VCaP (cell line): ENCODE results near the gene SOX15.
A peak's percentile ranks its signal among the peaks of the same experiment; 100 is the strongest.
"Not testable (repeated sequence)": the region's sequence is repeated elsewhere in the genome, so short reads cannot be mapped to it uniquely, and the experiment has no call there.

Experiments used
- H3K27ac ChIP-seq: fragments of 450-650 bp; 2 replicates; pipeline ENCODE4 v1.5.1; 2017
- TF ChIP-seq, protein P1 (sequence below): fragments of 450-650 bp; conservative IDR thresholded peaks from 2 replicates; pipeline ENCODE4 v1.5.1; 2017; ENCODE audit warnings: mild to moderate bottlenecking, moderate library complexity

Gene SOX15

DNA sequence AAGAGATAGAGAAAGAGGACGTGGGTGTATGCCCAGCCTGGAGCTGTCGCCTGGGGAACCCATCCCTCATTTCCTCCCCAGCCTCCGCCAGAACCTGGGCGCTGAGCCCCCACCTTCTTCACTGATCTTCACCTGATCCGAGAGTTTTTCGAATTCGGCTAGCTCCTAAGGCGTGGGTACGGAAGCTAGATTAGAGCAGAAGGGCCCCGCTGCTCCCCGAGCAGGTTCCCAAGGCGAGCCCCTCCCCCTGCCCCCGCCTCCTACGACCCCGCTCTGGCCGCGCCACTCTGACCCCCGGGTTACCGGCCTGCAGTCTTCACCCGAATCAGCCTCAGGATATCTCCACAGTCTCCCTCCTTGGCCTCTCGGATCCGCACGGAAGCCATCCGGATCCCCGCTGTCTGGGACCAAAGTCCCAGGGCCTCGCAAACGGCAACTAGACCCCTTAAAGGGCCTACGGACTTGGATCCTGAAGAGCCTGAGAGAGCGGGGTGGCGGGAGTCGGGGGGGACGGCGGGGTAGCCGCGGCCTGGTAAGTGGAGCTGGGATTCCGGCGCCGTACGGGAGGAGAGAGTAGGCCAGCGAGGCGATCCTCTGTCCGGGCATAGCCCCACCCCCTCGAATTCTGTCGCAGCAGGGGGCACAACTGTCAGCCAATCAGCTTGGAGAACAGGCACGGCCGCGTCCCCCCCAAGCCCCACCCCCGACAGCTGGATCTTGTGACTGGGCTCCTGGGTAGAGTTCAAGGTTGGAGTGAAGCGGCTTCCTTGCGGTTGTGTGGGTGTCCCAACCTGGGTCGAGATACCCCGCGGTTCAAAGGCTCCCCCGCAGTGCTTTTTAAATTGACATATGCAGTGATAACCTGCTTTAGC is 37.6 kb upstream of the SOX15 start, which contains the start of gene SAT2:
Gene SAT2 (minus strand): TSS at position 572 of the 872 bp plus-strand sequence. CDS start 186 bp downstream, at position 386.
- TF ChIP-seq, protein P1, sequence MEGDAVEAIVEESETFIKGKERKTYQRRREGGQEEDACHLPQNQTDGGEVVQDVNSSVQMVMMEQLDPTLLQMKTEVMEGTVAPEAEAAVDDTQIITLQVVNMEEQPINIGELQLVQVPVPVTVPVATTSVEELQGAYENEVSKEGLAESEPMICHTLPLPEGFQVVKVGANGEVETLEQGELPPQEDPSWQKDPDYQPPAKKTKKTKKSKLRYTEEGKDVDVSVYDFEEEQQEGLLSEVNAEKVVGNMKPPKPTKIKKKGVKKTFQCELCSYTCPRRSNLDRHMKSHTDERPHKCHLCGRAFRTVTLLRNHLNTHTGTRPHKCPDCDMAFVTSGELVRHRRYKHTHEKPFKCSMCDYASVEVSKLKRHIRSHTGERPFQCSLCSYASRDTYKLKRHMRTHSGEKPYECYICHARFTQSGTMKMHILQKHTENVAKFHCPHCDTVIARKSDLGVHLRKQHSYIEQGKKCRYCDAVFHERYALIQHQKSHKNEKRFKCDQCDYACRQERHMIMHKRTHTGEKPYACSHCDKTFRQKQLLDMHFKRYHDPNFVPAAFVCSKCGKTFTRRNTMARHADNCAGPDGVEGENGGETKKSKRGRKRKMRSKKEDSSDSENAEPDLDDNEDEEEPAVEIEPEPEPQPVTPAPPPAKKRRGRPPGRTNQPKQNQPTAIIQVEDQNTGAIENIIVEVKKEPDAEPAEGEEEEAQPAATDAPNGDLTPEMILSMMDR = no peak
- peak within 1 kb of the TSS; percentile 83 for H3K27ac ChIP-seq

DNA sequence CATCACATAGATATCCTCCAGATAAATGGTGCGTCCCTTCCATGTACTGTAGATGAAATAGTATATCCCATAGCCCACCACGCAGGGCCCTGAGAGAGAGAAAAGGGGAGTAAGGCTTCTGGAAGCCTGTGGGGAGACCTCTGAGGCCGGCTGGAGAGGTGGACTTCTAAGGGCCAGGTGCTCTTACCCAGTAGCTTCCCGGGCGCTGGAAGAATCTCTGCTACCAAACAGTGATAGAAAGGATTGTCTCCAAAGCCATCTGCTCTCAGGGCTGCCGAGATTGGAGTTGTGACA is 37.0 kb upstream of the SOX15 start:
- H3K27ac ChIP-seq = peak overlapping the region; percentile 83
- TF ChIP-seq, protein P1 = no peak

DNA sequence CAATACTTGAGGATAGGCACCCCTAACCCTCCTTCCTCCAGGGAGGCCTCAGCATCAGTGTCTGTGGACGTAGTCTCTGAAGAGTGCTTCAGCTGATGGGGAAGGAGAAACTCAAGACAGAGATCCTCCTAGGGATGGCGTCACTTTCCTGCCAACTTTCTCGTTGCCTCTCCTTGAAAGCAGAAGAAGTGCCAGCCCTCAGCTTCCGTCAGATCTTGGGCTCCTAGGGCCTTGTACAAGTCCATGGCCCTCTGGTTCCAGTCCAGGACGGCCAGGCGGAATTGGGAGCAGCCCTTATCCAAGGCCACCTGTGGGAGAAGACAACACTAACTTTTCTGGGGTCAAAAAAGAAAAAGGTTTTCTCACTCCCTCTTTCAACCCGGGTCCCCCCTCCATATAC is 36.4 kb upstream of the SOX15 start:
- TF ChIP-seq, protein P1 = no peak

DNA sequence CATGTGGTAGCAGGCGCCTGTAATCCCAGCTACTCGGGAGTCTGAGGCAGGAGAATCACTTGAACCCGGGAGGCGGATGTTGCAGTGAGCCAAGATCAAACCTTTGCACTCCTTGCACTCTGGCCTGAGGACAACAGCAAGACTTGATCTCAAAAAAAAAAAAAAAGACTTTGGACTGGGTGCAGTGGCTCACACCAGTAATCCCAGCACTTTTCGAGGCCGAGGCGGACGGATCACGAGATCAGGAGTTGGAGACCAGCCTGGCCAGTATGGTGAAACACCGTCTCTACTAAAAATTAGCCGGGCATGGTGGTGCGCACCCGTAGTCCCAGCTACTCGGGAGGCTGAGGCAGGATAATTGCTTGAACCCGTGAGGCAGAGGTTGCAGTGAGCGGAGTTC is 35.9 kb upstream of the SOX15 start:
- not testable (repeated sequence) for H3K27ac ChIP-seq

More for the DNA sequence above, 36.4 kb upstream of the SOX15 start:
- H3K27ac ChIP-seq = peak overlapping the region; percentile 83; the same call in 1 of the 2 replicates

DNA sequence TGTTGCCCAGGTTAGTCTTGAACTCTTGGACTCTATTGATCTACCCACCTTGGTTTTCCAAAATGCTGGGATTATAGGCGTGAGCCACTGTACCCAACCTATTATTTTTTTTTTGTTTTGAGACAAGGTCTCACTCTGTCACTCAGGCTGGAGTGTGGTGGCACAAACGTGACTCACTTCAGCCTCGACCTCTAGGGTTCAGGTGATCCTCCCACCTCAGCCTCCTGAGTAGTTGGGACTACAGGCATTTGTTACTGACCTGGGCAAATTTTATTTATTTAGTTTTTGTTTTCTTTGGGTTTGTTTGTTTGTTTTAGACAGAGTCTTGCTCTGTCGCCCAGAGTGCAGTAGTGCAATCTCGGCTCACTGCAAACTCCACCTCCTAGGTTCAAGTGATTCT is 33.8 kb upstream of the SOX15 start:
- H3K27ac ChIP-seq = no peak overlapping the region
- TF ChIP-seq, protein P1 = no peak

DNA sequence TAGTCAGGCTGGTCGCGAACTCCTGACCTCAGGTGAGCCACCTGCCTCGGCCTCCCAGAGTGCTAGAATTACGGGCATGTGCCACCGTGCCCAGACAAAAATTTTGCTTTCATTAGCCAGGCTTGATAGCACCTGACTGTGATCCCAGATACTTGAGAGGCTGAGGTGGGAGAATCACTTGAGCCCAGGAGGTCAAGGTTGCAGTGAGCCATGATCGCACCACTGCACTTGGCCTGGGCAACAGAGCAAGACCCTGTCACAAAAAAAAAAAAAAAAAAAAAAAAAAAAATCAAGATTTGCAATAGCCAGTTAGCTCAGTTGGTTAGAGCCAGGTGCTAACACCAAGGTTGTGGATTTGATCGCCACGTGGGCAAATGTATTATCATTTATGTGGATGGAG is 30.9 kb upstream of the SOX15 start:
- no peak overlapping the region for H3K27ac ChIP-seq
- TF ChIP-seq, protein P1 = no peak

DNA sequence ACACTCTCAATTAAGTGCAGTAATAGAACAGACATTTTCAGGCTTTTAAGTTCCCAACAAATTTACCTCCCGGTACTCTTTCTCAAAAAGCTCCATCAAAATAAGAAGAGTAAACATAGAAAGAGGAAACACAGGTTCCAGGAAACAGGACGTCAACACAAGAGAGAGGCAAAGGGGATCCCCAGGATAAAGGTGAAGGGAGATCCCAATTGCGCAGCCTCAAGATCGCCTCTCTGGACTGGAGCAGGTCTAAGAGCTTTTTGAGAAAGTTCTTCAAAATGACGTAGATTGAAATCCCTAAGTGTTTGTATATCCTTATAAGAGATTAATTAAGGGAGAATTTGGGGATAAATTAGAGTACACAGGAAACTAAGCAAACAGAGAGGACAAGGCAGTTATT is 28.7 kb upstream of the SOX15 start:
- H3K27ac ChIP-seq = no peak overlapping the region
- TF ChIP-seq, protein P1 = no peak

DNA sequence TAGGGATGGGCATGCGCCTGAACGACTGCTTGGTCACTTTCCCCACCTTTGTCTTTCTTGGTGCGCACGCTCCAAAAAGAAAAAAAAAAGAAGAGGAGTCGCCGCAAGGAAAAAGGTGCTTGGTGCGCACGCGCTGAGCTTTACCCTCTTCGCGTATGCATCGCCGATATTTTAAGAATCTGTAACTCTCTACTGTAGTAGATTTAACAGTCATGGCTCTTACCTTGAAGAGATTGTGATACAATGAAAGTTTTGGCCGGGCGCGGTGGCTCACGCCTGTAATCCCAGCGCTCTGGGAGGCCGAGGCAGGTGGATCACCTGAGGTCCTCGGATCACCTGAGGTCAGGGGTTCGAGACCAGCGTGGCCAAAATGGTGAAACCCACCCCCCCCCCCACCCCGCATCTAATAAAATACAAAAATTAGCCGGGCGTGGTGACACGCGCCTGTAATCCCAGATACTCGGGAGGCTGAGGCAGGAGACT is 25.4 kb upstream of the SOX15 start:
- H3K27ac ChIP-seq = peak overlapping the region; percentile 83
- TF ChIP-seq, protein P1 = no peak
